Mesothelial cell of epicardium (in vitro differentiated cells): ENCODE results near the gene ADGRF1. TPM values are rescaled to one million over a fixed set of nuclear protein-coding genes. Genes with fewer than 3 reads are reported as not detected.

Source experiments
- DNase-seq, 2 experiments: peaks; one replicate each; pipeline ENCODE4 v3.0.0; 2021; ENCODE audit warnings: low spot score in 2 of 2; ENCODE audit not compliant: unreplicated experiment in 2 of 2
- H3K27ac Mint-ChIP-seq: 2 replicates; pipeline ENCODE4 v1.8.0; 2021; ENCODE audit warnings: mixed read lengths
- H3K27me3 Mint-ChIP-seq: 2 replicates; pipeline ENCODE4 v1.8.0; 2021; ENCODE audit warnings: low read depth, mixed read lengths
- H3K36me3 Mint-ChIP-seq: 2 replicates; pipeline ENCODE4 v1.8.0; 2021; ENCODE audit warnings: mixed read lengths
- H3K4me1 Mint-ChIP-seq: 2 replicates; pipeline ENCODE4 v1.8.0; 2021; ENCODE audit warnings: mixed read lengths
- H3K4me3 Mint-ChIP-seq: 2 replicates; pipeline ENCODE4 v1.8.0; 2021; ENCODE audit warnings: mild to moderate bottlenecking, moderate library complexity, mixed read lengths
- H3K9me3 Mint-ChIP-seq: 2 replicates; pipeline ENCODE4 v1.8.0; 2021; ENCODE audit warnings: mixed read lengths
- total RNA-seq: library from RNA; stranded (reverse); gene quantifications from 3 replicates; pipeline ENCODE4 v1.2.1, GENCODE V29; 2021
- TF ChIP-seq, protein P1 (sequence below): fragments of 200-600 bp; sonication (generic); IDR thresholded peaks from one replicate; pipeline ENCODE4 v1.5.0; 2021; ENCODE audit warnings: antibody characterized with exemption; ENCODE audit not compliant: unreplicated experiment

The ADGRF1 gene
- total RNA-seq, 1 donor from 2014 or later, result 1.4 TPM

DNA sequence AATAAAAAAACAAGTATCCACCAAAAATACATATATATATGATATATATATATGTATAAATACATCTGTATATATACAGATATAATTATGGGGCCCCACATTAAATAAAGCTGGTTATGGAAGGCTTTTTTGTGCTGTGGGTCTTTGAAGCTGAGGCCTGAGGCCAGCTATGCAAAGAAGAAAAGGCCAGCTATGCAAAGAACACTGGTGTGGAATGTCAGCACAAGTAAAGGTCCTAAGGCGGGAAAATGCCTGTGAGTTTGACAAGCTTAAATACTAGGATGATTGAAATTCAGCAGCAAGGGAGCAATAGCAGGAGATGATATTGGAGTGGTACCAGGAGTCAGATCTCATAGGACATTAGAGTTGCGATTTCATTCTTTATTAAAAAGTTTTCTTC is 25.2 kb downstream of the ADGRF1 start:
- DNase-seq, result no peak
- Mint-ChIP-seq H3K4me1 (peaks cover 15% of the 10 kb centered on the region), H3K9me3 (peaks cover 6% of the 10 kb centered on the region), H3K27ac (no peak overlapping the region), H3K27me3 (no peaks in the 10 kb centered on the region), H3K4me3 (no peak overlapping the region), H3K36me3 (peaks cover 2% of the 10 kb centered on the region)
- TF ChIP-seq, protein P1, sequence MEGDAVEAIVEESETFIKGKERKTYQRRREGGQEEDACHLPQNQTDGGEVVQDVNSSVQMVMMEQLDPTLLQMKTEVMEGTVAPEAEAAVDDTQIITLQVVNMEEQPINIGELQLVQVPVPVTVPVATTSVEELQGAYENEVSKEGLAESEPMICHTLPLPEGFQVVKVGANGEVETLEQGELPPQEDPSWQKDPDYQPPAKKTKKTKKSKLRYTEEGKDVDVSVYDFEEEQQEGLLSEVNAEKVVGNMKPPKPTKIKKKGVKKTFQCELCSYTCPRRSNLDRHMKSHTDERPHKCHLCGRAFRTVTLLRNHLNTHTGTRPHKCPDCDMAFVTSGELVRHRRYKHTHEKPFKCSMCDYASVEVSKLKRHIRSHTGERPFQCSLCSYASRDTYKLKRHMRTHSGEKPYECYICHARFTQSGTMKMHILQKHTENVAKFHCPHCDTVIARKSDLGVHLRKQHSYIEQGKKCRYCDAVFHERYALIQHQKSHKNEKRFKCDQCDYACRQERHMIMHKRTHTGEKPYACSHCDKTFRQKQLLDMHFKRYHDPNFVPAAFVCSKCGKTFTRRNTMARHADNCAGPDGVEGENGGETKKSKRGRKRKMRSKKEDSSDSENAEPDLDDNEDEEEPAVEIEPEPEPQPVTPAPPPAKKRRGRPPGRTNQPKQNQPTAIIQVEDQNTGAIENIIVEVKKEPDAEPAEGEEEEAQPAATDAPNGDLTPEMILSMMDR, result no peak

DNA sequence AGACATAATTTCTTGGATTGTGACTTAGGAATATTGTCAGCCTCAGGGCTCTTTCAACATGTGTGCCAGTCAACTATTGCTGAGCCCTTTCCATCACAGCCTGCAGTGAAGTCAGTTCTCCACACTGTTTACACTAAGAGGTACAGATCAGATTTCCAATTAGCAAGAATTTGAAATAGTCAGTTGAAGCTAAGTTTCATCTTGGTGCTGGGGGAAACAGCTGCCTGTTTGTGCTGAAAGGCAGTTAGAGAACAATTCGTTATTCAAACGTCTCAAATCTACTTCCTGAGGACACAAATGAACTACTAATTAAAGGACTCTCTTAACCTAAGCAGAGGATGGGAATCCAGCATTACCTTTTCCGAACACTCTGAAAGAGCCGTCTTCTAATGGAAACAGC is 25.9 kb downstream of the ADGRF1 start:
- peaks cover 2% of the 10 kb centered on the region for H3K36me3 Mint-ChIP-seq
- peaks cover 6% of the 10 kb centered on the region for H3K9me3 Mint-ChIP-seq
- TF ChIP-seq, protein P1, result no peak
- no peaks in the 10 kb centered on the region for H3K27me3 Mint-ChIP-seq
- no peak overlapping the region for H3K4me3 Mint-ChIP-seq
- peak overlapping the region; percentile 76 for H3K27ac Mint-ChIP-seq
- DNase-seq, result no peak
- H3K4me1 Mint-ChIP-seq, result peaks cover 15% of the 10 kb centered on the region

DNA sequence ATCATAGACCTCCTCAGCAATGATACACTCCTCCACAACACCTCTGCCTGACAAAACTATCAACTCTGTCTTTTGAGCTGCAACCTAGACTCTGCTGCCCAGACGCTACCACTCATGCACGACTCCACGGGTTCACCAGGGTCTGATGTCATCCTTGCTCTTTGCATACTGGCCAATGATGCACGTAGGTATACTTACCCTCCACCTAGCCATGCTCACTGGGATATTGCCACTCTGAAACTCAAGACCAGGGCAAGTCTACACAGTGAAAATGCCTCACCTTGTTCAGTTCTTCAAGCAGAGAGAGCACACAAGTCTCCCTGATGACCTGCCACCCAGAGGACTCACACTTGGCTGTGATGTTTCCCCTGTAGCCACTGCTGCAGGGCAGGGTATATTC is 27.7 kb downstream of the ADGRF1 start:
- no peak overlapping the region for H3K4me3 Mint-ChIP-seq
- TF ChIP-seq, protein P1, result no peak
- H3K36me3 Mint-ChIP-seq, result peaks cover 2% of the 10 kb centered on the region
- no peak overlapping the region for H3K27ac Mint-ChIP-seq
- H3K4me1 Mint-ChIP-seq, result peaks cover 15% of the 10 kb centered on the region
- DNase-seq, result no peak
- H3K27me3 Mint-ChIP-seq, result no peaks in the 10 kb centered on the region
- H3K9me3 Mint-ChIP-seq, result peaks cover 6% of the 10 kb centered on the region

DNA sequence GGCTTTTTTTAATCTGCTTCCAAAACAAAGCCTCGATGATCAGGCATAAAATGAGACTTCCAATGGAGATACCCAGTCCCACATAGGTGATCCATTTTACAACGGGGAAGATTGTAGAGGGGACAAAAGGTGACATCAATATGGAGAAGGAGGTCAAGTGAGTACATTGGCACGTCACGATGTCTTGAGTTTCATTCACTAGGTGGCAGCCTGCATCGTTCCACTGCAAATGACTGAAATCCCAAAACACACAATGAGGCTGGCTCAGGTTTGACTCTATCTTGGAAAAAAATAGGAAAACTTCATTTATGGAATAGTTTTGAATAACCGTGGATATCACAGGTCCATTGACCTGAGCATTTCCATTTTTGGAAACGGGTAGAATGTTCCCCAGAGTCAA is 32.5 kb downstream of the ADGRF1 start:
- Mint-ChIP-seq H3K4me3 (no peak overlapping the region), H3K27ac (no peak overlapping the region)

DNA sequence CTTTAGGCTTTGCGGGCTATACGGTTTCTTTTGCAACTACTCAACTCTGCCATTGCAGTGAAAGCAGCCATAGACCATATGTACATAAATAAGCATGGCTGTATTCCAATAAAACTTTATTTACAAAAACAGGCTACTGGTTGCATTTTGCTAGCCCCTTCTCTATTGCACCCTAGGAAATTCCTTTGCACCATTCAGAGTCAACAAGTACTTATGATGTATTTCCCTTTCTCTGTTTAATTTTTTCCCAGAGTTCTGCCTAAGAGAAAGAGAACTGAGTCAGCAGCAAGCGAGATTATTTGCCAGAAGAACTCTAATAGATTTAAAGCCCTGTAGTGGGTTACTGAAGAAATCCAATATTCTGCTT is 33.8 kb downstream of the ADGRF1 start:
- peaks cover under 1% of the 10 kb centered on the region for H3K9me3 Mint-ChIP-seq
- H3K4me1 Mint-ChIP-seq, result no peaks in the 10 kb centered on the region
- no peak for DNase-seq
- H3K4me3 Mint-ChIP-seq, result no peak overlapping the region
- H3K27me3 Mint-ChIP-seq, result no peaks in the 10 kb centered on the region
- H3K27ac Mint-ChIP-seq, result no peak overlapping the region
- H3K36me3 Mint-ChIP-seq, result no peaks in the 10 kb centered on the region
- TF ChIP-seq, protein P1, result no peak

More for the DNA sequence above, 32.5 kb downstream of the ADGRF1 start:
- Mint-ChIP-seq H3K36me3 (peaks cover 2% of the 10 kb centered on the region), H3K27me3 (no peaks in the 10 kb centered on the region), H3K9me3 (peaks cover 6% of the 10 kb centered on the region), H3K4me1 (no peaks in the 10 kb centered on the region)
- TF ChIP-seq, protein P1, result no peak
- DNase-seq, result no peak

DNA sequence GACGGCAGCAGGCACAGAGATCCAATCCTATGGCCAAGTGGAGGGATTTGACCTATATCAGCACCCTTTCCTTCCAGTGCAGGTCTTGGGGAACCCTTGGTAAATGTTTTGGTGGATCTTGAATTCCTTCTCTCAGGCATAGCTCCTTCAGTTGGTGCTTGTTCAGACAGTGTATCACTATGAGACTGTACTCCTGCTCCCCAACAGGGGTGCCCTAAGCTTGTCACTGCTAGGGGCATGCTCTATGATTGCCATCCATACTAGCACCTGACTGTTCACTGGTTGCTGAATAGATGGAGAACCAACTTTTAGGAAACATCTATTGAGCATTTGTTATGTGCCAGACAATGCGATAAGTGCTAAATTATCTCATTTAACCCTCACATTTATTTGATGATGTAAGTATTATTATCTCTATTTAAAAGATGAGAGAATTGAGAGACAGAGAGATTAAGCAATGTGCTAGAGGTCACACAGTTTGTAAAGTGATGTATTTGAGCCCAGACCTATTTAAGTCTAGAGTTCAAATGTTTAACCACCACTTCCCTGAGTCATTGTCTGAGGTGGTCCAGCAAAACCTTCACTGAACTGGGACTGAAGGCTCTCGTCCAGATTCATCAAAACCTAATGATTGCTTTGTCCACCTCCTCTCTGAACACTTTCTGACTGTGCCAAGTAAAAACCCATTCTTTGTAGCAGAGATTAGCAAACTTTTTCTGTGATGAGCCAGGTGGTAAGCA is 34.3 kb downstream of the ADGRF1 start:
- H3K4me1 Mint-ChIP-seq, result peaks cover under 1% of the 10 kb centered on the region
- no peak overlapping the region for H3K4me3 Mint-ChIP-seq
- H3K9me3 Mint-ChIP-seq, result no peaks in the 10 kb centered on the region
- no peak for DNase-seq
- no peaks in the 10 kb centered on the region for H3K27me3 Mint-ChIP-seq
- H3K36me3 Mint-ChIP-seq, result no peaks in the 10 kb centered on the region
- TF ChIP-seq, protein P1, result no peak
- H3K27ac Mint-ChIP-seq, result no peak overlapping the region
